HepG2 (cell line): ENCODE data around the gene NTM. TPM values are rescaled to one million over a fixed set of nuclear protein-coding genes. Genes with fewer than 3 reads are reported as not detected.

ENCODE experiments used
- ATAC-seq: fragments of 200-7000 bp; cut with Tn5 transposase; 3 replicates; pipeline ENCODE4 v1.9.1; 2020; ENCODE audit warnings: mild to moderate bottlenecking, moderate library complexity
- BruUV-seq: library from RNA; stranded (reverse); fragments of 400-500 nt; replicated peaks from 2 replicates; lab custom pipeline; 2021; lab: Mats Ljungman, UMichigan
- CTCF ChIA-PET: fragments of 300-600 bp; formaldehyde crosslinking; extraction: SDS; loops from one replicate; lab custom pipeline; 2021; ENCODE audit warnings: low total read pairs, inconsistent platforms, low intra/inter-chr PET ratio; lab: Yijun Ruan, JAX
- POLR2A ChIA-PET: fragments of 350-600 bp; sonication (Branson Sonifier 250); formaldehyde crosslinking; loops from one replicate; lab custom pipeline; 2020; ENCODE audit warnings: antibody characterized with exemption, inconsistent platforms; lab: Yijun Ruan, JAX
- DNase-seq: peaks from one replicate; pipeline ENCODE4 v3.0.0-alpha.2; 2015; ENCODE audit warnings: low spot score
- FAIRE-seq: peaks from 3 replicates; lab custom pipeline; 2011; peaks lifted over from hg19 to GRCh38; lab: Jason Lieb, UNC
- H2AFZ ChIP-seq: one replicate; pipeline ENCODE4 v1.6.1; 2011; ENCODE audit warnings: low read length, inconsistent platforms
- H3K27ac ChIP-seq: fragments of 300-600 bp; 3 replicates; pipeline ENCODE4 v1.8.0; 2011; ENCODE audit warnings: mixed run types, mild to moderate bottlenecking, mixed read lengths, low read length, inconsistent platforms; ENCODE audit not compliant: insufficient read depth; ENCODE audit errors: extremely low read length
- H3K27me3 ChIP-seq, 2 experiments: fragments of 200-600 bp in 1 of 2; 2 replicates in 1 of 2; 3 replicates in 1 of 2; pipeline versions ENCODE4 v1.6.0 to v1.8.0; 2011; ENCODE audit warnings: low read length in 2 of 2, mild to moderate bottlenecking in 2 of 2, moderate library complexity in 2 of 2, inconsistent platforms in 1 of 2; ENCODE audit not compliant: insufficient read depth in 2 of 2, control insufficient read depth in 1 of 2
- H3K36me3 ChIP-seq, 2 experiments: fragments of 200-600 bp in 1 of 2; replicated peaks in 1 of 2; 2 replicates in 1 of 2; 3 replicates in 1 of 2; pipeline versions ENCODE4 v1.5.1 to v1.8.0; 2011; ENCODE audit warnings: low read length in 2 of 2, inconsistent platforms in 1 of 2; ENCODE audit not compliant: insufficient read depth in 2 of 2, control insufficient read depth in 1 of 2
- H3K4me1 ChIP-seq: 2 replicates; pipeline ENCODE4 v1.5.1; 2012; ENCODE audit warnings: low read length, inconsistent platforms; ENCODE audit not compliant: insufficient read depth
- H3K4me2 ChIP-seq: 2 replicates; pipeline ENCODE4 v1.6.0; 2011; ENCODE audit warnings: low read depth, low read length, inconsistent platforms
- H3K4me3 ChIP-seq, 3 experiments: fragments of 200-600 bp in 1 of 3; sonication (generic), shearing (Covaris generic) in 1 of 3; replicated peaks in 1 of 3; 2 replicates each; pipeline ENCODE4 v1.5.1; 2011 to 2016; ENCODE audit warnings: low read length in 3 of 3, inconsistent platforms in 2 of 3, low read depth in 2 of 3, mild to moderate bottlenecking in 2 of 3, control low read depth in 1 of 3, mixed read lengths in 1 of 3; ENCODE audit not compliant: insufficient read depth in 1 of 3
- H3K79me2 ChIP-seq: one replicate; pipeline ENCODE4 v1.6.1; 2011; ENCODE audit warnings: low read length, inconsistent platforms; ENCODE audit not compliant: insufficient read depth
- H3K9ac ChIP-seq: 2 replicates; pipeline ENCODE4 v1.6.0; 2011; ENCODE audit warnings: mild to moderate bottlenecking, low read depth, low read length, inconsistent platforms; ENCODE audit not compliant: insufficient read depth
- H3K9me3 ChIP-seq: 2 replicates; pipeline ENCODE4 v1.5.1; 2012; ENCODE audit warnings: mild to moderate bottlenecking, low read length
- H4K20me1 ChIP-seq: 2 replicates; pipeline ENCODE4 v1.6.0; 2011; ENCODE audit warnings: inconsistent platforms, mild to moderate bottlenecking, low read length, moderate library complexity; ENCODE audit not compliant: insufficient read depth
- JUN ChIP-seq: sonication (generic); formaldehyde crosslinking; IDR thresholded peaks from 2 replicates; pipeline ENCODE4 v1.4.0; 2020; ENCODE audit warnings: mild to moderate bottlenecking, missing genetic modification reagents
- MATR3 ChIP-seq: sonication (generic); formaldehyde crosslinking; IDR thresholded peaks from 2 replicates; pipeline ENCODE4 v1.4.0; 2020; ENCODE audit warnings: missing genetic modification reagents
- ZNF766 ChIP-seq: sonication (generic); formaldehyde crosslinking; IDR thresholded peaks from 2 replicates; pipeline ENCODE4 v1.5.0; 2020; ENCODE audit warnings: missing genetic modification reagents, borderline replicate concordance
- WGBS: methylation state at CpG from one replicate; pipeline ENCODE4 v1.1.6; 2017; ENCODE audit warnings: low lambda C conversion rate; 5-methylcytosine and 5-hydroxymethylcytosine counted together
- in situ Hi-C: cut with HindIII; loops from 2 replicates; pipeline ENCODE4 v1.10.0; 2017; ENCODE audit warnings: low pct_unique_long_range_greater_than_20kb; ENCODE audit not compliant: extremely low pct_ligation_motif_present
- intact Hi-C: fragments of 100-400 bp; cut with micrococcal nuclease; formaldehyde crosslinking; loops from one replicate; pipeline ENCODE4 v1.10.0; 2022; ENCODE audit not compliant: unreplicated experiment
- polyA plus RNA-seq, 8 experiments: library from polyadenylated mRNA; depleted of rRNA in 3 of 8; stranded (reverse) in 7 of 8; unstranded in 1 of 8; fragments of >200 nt; fragmentation: Illumina TruSeq in 4 of 8; extraction: Trizol in 4 of 8; gene quantifications; 2 replicates each; pipeline versions ENCODE4 v1.2.1 to v1.2.3, GENCODE V29; 2011 to 2016; ENCODE audit warnings: low read depth in 4 of 8, missing spikeins in 1 of 8, mixed read lengths in 1 of 8; ENCODE audit not compliant: insufficient read depth in 1 of 8
- total RNA-seq, 5 experiments: library from RNA; depleted of rRNA; stranded (reverse); fragments of >200 nt; fragmentation: Illumina TruSeq; extraction: Trizol; gene quantifications; 2 replicates each; pipeline ENCODE4 v1.2.3, GENCODE V29; 2016; ENCODE audit warnings: low read depth in 1 of 5
- TF ChIP-seq, protein P1 (sequence below): sonication (generic); formaldehyde crosslinking; IDR thresholded peaks from 2 replicates; pipeline ENCODE4 v1.8.1; 2023; ENCODE audit warnings: missing genetic modification reagents, inconsistent platforms, borderline replicate concordance
- TF ChIP-seq, protein P2 (sequence below): sonication (generic); formaldehyde crosslinking; IDR thresholded peaks from 2 replicates; pipeline ENCODE4 v1.5.1; 2020; ENCODE audit warnings: mild to moderate bottlenecking, moderate library complexity, missing genetic modification reagents
- TF ChIP-seq, protein P3 (sequence below): sonication (generic); formaldehyde crosslinking; IDR thresholded peaks from 2 replicates; pipeline ENCODE4 v1.5.0; 2020; ENCODE audit warnings: mild to moderate bottlenecking, missing genetic modification reagents

Gene NTM
- total and polyA plus RNA-seq, 2 of the 13 experiments (the other 11 are each of a cell fraction or from before 2014, with no cell fraction given), result not detected

DNA sequence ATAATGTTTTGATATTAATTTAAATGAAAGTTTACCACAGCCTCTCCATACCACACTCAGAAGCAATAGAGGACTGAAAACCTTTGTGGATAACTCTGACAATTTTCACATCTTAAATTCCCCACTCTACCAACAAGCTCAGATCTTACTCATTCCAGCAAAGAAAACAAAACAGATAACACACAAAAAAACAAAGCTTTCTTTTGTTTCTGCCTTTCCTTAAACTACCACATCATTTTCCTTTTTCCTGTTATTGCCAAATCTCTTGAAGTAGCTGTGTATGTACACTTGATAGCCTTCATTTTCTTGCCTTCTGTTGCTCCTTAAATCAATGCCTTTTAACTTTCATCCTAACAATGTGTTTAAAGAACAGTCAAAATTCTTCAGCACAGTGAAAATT is 484.9 kb downstream of the NTM start:
- H3K79me2 ChIP-seq, result no peaks in the 10 kb centered on the region
- no peaks in the 10 kb centered on the region for H3K4me1 ChIP-seq
- no peak for ATAC-seq
- intact Hi-C loops, result no loop called here
- in situ Hi-C loops, result loop anchor here (25.0 kb wide), 3 partner anchors 282 to 1207 kb away; no protein-coding TSS in a partner anchor
- POLR2A ChIA-PET, result no interaction called here
- no peak overlapping the region for H3K4me2 ChIP-seq
- TF ChIP-seq, protein P1, sequence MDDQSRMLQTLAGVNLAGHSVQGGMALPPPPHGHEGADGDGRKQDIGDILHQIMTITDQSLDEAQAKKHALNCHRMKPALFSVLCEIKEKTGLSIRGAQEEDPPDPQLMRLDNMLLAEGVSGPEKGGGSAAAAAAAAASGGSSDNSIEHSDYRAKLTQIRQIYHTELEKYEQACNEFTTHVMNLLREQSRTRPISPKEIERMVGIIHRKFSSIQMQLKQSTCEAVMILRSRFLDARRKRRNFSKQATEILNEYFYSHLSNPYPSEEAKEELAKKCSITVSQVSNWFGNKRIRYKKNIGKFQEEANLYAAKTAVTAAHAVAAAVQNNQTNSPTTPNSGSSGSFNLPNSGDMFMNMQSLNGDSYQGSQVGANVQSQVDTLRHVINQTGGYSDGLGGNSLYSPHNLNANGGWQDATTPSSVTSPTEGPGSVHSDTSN (CRISPR knock-in tag), result no peak
- FAIRE-seq, result no peak
- no peak overlapping the region for H3K9ac ChIP-seq
- no peak overlapping the region for H3K4me3 ChIP-seq
- no peaks in the 10 kb centered on the region for H3K36me3 ChIP-seq
- CTCF ChIA-PET, result no interaction called here
- no TSS peak for BruUV-seq
- H3K27ac ChIP-seq, result no peak overlapping the region
- no peaks in the 10 kb centered on the region for H4K20me1 ChIP-seq
- H2AFZ ChIP-seq, result no peak overlapping the region
- H3K9me3 ChIP-seq, result no peaks in the 10 kb centered on the region
- no peak for DNase-seq
- peaks cover 0 to 2% of the 10 kb centered on the region in 2 experiments; a peak in 1 of 5 replicates for H3K27me3 ChIP-seq

DNA sequence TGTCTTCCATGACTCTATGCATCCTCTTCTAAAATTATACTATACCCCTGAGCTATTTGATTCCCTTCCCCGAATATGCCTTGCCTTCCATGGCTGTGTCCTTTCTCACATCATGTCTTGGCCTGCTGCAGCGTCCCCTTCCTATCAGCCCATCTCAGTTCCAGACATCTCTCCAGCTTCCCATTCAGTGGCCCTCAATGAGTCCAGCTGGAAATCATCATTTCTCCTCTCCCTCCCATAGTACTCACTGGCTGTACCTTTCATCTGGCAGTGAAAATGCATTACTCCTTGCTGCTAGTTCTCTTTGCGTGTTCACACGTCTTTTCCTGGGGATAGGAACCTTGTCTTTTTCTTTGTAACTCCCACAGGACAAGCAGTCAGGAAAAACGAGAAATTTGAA is 486.8 kb downstream of the NTM start:
- Histone ChIP-seq H3K4me2 (no peak overlapping the region), H3K79me2 (no peaks in the 10 kb centered on the region), H3K27me3 (peaks cover 0 to 2% of the 10 kb centered on the region in 2 experiments; a peak in 1 of 5 replicates), H3K4me3 (no peak overlapping the region), H3K36me3 (no peaks in the 10 kb centered on the region), H3K27ac (no peak overlapping the region), H3K9ac (no peak overlapping the region), H2AFZ (no peak overlapping the region), H3K9me3 (no peaks in the 10 kb centered on the region), H3K4me1 (no peaks in the 10 kb centered on the region), H4K20me1 (no peaks in the 10 kb centered on the region)
- in situ Hi-C loops, result loop anchor here (25.0 kb wide), 3 partner anchors 280 to 1205 kb away; no protein-coding TSS in a partner anchor
- no peak for DNase-seq
- WGBS, result 0% methylated on average over 5 of the region's 5 CpGs
- ATAC-seq, result no peak
- POLR2A ChIA-PET, result no interaction called here
- TF ChIP-seq, protein P2, sequence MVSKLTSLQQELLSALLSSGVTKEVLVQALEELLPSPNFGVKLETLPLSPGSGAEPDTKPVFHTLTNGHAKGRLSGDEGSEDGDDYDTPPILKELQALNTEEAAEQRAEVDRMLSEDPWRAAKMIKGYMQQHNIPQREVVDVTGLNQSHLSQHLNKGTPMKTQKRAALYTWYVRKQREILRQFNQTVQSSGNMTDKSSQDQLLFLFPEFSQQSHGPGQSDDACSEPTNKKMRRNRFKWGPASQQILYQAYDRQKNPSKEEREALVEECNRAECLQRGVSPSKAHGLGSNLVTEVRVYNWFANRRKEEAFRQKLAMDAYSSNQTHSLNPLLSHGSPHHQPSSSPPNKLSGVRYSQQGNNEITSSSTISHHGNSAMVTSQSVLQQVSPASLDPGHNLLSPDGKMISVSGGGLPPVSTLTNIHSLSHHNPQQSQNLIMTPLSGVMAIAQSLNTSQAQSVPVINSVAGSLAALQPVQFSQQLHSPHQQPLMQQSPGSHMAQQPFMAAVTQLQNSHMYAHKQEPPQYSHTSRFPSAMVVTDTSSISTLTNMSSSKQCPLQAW (CRISPR knock-in tag), result no peak
- TF ChIP-seq, protein P3, sequence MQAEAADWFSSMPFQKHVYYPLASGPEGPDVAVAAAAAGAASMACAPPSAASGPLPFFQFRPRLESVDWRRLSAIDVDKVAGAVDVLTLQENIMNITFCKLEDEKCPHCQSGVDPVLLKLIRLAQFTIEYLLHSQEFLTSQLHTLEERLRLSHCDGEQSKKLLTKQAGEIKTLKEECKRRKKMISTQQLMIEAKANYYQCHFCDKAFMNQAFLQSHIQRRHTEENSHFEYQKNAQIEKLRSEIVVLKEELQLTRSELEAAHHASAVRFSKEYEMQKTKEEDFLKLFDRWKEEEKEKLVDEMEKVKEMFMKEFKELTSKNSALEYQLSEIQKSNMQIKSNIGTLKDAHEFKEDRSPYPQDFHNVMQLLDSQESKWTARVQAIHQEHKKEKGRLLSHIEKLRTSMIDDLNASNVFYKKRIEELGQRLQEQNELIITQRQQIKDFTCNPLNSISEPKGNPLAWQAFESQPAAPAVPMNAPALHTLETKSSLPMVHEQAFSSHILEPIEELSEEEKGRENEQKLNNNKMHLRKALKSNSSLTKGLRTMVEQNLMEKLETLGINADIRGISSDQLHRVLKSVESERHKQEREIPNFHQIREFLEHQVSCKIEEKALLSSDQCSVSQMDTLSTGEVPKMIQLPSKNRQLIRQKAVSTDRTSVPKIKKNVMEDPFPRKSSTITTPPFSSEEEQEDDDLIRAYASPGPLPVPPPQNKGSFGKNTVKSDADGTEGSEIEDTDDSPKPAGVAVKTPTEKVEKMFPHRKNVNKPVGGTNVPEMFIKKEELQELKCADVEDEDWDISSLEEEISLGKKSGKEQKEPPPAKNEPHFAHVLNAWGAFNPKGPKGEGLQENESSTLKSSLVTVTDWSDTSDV (CRISPR knock-in tag), result no peak
- TF ChIP-seq JUN (CRISPR knock-in tag) (no peak), ZNF766 (CRISPR knock-in tag) (no peak), MATR3 (no peak)
- FAIRE-seq, result no peak
- intact Hi-C loops, result no loop called here
- CTCF ChIA-PET, result no interaction called here
- BruUV-seq, result no TSS peak
